ENCODE data around the gene IFT27.

Gene IFT27

DNA sequence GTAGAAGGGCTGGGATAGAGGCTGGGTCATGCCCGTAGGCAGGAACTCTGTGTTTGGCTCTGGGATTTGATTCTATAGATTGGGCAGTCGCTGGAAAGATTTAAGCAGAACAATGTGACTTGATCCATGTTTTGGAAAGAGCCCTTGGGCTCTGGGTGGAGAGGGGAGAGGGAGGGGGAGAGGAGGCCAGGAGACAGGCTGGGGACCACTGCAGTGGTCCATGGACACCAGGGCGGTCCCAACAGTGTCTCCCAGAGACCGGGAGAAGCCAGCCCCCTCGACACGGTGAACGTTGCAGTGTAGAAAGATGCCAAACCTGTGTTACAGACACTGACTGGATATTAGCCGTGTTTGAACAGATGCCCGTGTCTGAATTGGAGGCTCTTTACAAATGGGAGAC is 21.5 kb upstream of the IFT27 start:
- DNase-seq (ENCODE audit: low read depth in 2 of 2) = no peak

GRCh38 chr22:36796552-36797175 is 20.7 kb upstream of the IFT27 start:
- no peak for DNase-seq (ENCODE audit: low read depth in 2 of 2)

DNA sequence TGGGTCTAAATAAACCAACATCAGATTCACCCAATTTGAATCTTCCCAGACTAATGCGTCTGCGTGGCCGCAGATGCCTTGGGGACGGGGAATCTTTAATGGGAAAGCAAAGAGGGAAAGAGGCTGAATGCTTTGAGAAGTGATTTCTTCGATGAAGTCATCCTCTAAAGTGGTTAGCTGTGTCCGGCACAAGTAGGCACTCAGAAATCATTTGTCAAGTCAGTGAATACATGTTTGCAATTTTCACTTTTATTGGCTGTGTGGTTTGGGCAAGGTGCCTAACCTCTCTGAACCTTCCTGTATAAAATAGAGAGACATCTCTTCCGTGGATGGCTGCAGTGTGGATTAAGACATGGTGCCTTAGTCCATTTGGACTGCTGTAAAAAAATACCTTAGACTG is 19.7 kb upstream of the IFT27 start:
- no peak for DNase-seq (ENCODE audit: low read depth in 2 of 2)

DNA sequence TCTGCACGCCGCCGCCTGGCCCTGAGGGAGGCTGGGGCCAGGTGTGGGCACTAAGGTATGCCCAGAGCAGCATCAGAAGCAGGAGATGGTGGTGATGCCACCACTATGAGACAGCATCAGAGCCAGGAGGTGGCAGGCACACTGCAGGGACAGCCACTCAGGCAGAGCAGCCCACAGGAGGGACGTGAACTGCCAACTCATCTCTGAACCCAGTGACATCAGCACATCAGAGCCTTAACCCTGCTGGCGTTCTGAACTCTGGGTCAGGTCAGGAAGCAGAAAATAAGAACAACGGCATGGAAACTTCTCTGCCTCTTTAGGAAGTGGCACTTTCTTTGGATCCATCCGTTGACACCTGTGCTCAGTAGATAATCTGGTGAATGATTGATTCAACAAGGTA is 14.7 kb upstream of the IFT27 start:
- peak; percentile 23 to 38 for DNase-seq (ENCODE audit: low read depth in 2 of 2)

DNA sequence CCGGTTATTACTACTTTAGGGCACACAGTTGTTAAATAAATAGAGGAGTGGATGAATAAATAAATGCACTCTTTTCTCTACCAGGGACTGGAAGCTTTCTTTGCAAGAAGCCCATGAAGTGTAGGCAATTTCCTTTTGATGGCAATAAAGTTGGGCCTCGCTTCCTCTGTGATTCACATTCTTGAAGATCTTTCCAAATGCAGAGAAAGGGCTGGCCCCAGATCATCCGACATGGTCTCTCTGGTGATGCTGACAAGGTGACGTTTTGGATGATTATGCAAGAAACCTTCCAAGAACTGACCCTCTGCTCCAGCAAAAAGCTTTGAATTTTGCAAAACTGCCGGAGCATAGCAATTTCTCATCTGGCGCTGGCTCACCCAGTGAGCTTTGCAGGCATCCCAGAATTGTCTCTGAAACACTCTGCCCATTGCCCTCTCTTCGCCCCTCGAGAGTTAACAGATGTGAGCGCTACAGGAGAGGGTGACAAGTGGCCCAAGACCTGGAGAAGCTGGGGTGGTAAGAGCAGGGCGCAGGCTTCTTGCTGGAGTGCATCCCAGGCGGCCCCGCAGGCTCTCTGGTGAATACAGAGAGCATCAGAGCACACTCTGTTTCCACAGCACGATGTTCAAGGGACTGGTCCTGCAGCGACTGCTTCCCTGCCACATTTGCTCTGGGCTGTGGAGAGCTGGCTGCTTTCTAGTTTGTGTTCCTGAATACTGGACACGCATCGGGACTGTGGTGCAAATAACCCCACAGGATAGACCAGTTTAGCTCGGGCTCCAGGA is 11.5 kb upstream of the IFT27 start:
- DNase-seq (ENCODE audit: low read depth in 2 of 2) = no peak

DNA sequence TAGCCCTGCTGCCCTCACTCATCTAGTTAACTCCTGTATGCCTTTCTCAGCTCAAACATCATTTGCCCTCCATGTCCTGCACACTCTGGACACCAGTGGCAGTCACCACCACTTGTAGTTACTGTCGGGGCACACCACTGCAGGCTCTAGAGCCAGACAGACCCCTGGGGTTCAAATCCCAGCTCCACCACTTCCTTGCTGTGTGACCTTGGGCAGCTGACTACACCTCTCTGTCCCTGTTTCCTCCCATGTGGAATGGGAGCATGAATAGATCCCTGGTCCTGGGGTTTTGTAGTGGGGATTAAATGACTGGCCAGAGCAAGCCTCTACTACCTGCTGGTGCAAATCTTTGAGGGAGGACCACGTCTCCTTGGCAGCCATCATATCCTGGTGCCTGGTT is 7.8 kb upstream of the IFT27 start:
- no peak for DNase-seq (ENCODE audit: low read depth in 2 of 2)

- peak; percentile 80 to 83 for DNase-seq (ENCODE audit: low read depth in 2 of 2)
Observed at GRCh38 chr22:36781656-36782627, 6.0 kb upstream of the IFT27 start.

DNA sequence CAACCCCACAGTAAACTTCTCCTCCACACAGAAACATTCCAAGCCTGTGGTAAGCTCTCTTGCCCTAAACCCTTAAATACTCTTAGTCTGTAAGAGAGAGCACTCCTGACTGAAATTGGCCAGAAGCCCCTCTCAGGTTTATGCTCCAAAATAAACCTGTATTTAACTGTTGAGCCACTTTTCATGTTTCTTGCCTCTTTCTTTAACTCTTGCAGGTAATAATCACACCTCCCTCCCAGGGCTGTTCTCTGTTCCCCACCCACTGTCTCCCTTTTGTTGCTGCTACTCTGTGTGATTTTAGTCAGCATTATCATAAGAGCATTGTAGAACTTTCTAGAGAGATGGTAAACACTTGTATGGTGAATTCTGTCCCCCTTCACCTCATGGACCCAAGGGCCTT is 2.1 kb upstream of the IFT27 start:
- DNase-seq (ENCODE audit: low read depth in 2 of 2) = no peak

DNA sequence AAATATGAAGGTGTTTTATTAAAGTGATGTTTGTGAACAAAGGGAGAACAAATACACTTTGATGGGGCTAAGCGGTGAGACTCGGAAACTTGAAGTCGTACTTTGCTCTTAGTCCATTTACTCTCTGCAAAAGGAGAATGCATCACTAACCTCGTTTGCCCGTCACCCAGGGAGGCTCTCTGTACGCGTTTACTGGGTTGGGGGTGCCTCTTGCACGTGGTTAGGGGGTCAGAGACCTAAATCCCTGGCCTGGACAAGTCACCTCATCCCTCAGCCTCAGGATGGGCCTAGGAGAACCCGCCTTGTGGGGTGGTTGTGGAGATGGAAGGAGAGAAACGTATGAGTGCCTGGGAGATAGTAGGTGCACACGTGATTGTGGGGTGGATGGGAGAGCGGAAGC is 803 bp upstream of the IFT27 start:
- DNase-seq (ENCODE audit: low read depth in 2 of 2) = no peak

- no peak for DNase-seq (ENCODE audit: low read depth in 2 of 2)
Observed at GRCh38 chr22:36775586-36775963, 344 bp downstream of the IFT27 start.

GRCh38 chr22:36773935-36774334 is 2.0 kb downstream of the IFT27 start:
- DNase-seq (ENCODE audit: low read depth in 2 of 2) = no peak

DNA sequence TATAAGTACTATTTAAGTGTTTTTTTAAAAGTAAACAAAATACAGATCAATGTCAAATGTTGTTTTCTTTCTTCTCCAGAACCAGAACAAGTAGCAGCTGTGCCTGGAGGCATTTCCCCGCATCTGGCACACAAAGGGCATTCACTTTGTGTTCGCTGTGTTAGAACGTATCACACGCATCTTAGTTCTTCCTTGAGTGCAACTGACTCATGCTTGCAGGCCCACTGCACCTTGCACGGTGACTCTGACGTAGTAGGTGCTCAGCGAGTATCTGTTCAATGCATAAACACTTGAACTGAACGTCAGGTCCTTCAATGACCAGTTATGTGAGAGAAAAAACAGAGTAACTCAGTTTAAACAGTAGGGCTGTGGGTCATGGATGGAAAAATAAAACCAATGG is 3.5 kb downstream of the IFT27 start:
- DNase-seq (ENCODE audit: low read depth in 2 of 2) = no peak

DNA sequence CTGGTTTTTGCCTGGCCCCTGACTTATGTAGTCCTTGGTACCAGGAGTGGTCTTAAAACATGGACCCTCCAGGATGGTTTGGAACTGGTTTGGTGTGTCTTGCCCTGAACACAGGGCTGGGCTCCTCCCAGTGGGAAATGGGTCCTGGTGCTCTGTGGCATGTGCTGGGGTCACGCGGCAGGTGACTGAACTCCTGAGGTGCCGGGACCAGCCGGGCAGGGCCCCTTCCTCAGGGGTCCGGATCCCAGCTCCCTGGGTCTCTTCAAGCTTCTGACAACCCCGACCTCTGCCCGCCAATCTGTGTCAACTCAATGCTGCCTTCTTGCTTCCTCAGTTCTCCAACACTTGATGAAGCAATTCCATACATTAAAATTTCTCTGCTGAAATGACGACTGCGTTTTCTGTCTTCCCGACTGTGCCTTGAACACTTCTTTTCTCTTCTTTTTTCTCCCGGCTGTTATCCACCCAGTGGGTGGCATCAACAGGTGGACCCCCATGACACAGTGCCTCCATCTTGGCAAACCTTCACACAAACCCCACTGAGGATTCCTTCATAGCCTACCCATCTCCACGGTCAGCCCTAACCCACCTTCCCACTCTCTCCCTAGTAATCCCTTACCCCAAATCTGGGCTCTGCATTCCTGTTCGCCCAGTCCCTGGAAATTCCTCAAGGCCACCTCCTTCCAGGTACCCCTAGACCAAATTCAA is 4.4 kb downstream of the IFT27 start:
- DNase-seq (ENCODE audit: low read depth in 2 of 2) = no peak

DNA sequence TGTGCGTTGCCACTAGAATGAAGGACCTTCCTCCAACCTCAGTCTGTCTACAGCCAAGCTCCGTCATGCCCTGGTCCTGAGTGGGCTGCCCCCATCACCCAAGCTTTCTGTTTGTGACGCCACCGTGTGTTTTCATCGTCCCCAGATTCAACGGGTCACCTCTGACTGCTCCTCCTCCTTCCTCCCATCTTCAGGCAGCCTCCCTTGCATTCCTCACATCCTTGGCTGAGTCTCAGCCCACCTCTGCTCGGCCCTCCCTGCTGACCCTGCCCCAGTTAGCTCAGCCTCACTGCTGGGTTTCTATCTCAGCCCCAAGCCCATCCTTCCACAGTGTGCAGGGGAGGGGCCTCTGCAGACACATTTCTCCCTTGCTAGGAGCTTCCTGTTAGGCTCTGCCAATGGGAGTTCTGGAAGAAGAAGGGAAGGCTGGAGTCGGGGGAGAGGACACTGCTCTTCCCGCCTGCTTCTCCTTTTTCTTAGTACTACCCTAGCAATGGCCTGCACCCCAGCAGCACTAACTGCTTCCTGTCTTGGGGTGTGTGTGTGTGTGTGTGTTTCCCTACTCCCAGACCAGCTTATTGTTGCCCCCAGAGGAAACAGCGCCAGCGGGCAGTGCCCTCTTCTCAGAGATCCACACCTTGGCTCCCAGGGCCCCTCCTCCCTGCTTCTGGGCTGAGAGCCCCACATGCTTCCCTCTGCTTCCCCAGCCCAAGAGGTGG is 5.2 kb downstream of the IFT27 start:
- no peak for DNase-seq (ENCODE audit: low read depth in 2 of 2)

DNA sequence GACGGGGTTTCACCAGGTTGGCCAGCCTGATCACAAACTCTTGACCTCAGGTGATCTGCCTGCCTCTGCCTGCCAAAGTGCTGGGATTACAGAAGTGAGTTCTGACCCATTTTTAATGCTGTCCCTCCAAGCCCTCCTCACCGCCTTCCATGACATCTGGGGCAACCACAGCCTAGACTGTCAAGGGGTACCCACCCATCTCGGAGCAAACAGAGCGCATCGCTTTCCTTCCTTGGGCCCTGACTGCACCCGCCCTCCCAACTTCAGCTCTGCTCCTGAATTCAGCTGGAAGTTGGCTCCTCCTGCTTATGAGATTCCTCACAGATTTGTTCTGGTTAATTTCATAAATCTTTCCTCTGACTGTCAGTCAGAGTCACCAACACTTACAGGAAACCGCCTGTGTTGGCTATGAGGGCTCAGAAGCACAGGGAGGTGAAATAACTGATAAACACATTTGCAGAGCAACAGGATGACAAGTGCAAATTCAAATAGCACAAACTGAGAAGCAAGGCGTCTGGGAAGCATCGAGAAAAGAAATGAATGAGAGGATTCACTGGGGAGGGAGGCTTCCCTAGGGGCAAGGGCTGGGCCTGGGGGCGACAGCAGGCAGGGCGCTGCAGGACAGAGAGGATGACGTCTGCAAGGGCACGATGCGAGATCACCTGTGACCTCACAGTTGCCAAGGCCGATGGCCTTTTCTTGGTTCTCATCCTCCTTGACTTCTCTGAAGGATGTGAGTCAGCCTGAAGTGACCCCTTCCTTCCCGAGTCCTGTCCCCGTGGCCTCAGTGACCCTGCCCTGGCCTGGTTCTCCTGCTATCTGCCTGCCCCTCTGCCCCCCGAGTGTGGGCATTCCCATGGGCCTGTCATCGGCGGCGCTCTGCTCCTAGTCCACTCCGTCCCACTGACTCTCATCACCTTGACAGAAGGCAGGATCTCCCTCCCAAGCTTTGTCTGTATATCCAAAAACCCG is 6.1 kb downstream of the IFT27 start:
- DNase-seq (ENCODE audit: low read depth in 2 of 2) = no peak

DNA sequence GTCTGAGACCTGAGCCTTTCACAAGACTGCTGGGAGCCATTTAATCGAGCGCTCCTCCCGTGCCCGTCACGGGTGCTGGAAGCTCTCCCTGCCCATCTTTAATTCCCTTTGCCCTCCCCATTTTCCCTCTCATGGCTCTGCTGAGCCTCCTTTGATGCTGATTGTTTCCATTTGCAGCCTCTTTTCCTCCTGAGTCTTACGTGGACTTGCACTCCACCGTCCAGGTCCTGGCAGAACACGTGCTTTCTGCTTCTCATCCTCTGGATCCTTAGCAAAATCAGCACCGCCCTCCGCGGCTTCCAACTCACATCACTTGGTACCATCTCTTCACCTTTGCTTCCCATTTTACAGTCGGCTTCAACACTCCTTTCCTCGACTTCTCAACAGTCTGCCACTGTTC is 7.3 kb downstream of the IFT27 start:
- no peak for DNase-seq (ENCODE audit: low read depth in 2 of 2)

- DNase-seq (ENCODE audit: low read depth in 2 of 2) = no peak
Observed at GRCh38 chr22:36768141-36768540, 7.8 kb downstream of the IFT27 start.

DNA sequence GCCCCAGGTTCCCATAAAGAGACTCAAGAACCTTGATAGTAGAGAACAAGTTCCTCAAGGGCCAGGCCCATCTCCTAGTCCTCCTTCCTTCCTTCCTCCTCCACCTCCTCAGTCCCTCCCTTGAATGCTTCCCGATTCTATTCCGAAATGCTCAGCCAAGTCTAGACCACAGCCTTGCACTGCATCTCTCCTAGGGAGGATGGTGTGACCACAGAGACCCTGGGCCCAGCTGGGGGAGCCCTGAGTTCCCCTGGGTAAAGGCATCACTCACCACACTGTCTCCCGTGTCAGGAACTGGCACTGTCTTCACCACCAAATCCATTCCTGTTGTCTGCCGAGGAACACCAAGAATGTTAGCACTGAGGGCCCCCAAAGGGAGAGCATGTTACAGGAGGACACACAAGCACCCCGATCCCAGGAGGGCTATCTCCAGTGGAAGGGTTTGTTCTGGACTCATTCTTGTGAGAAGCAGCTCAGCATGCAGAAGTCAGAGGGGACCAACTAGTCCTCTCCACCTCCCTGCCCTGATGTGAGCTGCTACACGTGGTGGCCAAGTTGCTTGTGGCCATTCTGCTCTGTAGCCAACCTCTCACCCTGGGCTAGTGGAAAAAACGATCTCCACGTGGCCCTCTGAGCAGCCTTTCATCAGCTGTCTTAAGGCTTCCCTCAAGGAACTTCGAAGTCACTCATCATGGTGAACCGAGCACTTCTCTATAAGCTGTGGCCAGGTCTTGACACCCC is 8.7 kb downstream of the IFT27 start:
- no peak for DNase-seq (ENCODE audit: low read depth in 2 of 2)

GRCh38 chr22:36765943-36766450 is 9.9 kb downstream of the IFT27 start:
- no peak for DNase-seq (ENCODE audit: low read depth in 2 of 2)
